ENCODE results near the gene RBBP8NL.

DNA sequence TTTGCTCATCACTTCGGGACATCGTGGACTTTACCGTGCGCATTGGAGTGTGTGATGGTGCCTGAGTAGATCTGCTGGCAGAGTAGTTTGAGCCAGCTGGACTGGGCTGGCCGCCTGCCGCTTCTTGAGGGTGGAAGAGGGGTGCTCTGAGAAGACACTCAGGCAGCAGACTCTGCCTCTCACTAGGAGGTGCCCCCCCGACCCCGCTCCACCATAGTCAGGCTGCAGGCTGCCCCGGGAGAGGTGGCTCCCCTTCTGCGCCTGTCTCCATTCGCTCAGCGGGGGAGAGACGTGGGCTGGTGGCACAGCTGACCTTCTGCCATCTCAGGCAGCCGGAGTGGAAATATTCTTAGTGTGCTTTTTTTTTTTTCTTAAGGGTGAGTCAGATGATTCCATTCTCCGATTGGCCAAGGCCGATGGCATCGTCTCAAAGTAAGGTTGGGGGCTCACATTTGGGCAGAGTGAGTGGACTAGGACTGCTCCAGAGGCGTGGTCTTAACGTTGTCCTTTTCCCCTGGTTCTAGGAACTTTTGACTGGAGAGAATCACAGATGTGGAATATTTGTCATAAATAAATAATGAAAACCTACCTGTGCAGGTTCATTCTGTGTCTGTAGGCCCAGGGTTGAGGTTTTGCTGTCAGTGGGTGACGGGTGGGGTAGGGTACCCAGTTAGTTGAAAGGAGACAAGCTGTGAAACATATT, 39.3 kb downstream of the RBBP8NL start:
- TF ChIP-seq POLR2A (IDR thresholded peaks at IDR 0.05; ENCODE audit: low read depth) (no peak), EP300 (IDR thresholded peaks at IDR 0.05) (no peak)
- TF ChIP-seq, protein P1, sequence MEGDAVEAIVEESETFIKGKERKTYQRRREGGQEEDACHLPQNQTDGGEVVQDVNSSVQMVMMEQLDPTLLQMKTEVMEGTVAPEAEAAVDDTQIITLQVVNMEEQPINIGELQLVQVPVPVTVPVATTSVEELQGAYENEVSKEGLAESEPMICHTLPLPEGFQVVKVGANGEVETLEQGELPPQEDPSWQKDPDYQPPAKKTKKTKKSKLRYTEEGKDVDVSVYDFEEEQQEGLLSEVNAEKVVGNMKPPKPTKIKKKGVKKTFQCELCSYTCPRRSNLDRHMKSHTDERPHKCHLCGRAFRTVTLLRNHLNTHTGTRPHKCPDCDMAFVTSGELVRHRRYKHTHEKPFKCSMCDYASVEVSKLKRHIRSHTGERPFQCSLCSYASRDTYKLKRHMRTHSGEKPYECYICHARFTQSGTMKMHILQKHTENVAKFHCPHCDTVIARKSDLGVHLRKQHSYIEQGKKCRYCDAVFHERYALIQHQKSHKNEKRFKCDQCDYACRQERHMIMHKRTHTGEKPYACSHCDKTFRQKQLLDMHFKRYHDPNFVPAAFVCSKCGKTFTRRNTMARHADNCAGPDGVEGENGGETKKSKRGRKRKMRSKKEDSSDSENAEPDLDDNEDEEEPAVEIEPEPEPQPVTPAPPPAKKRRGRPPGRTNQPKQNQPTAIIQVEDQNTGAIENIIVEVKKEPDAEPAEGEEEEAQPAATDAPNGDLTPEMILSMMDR (IDR thresholded peaks at IDR 0.05) = no peak

Data from esophagus muscularis mucosa (tissue), 4 donors.